ENCODE results near the gene HIRIP3.

Gene HIRIP3

GRCh38 chr16:30004424-30004776 lies 9.0 kb upstream of the HIRIP3 start:
- no peak overlapping the region for H2BK12ac ChIP-seq (ENCODE audit: low read length)
- no peak overlapping the region for H3K9ac ChIP-seq (ENCODE audit: low read length)
- H2AK5ac ChIP-seq (ENCODE audit: low read length) = no peak overlapping the region
- peaks cover 42 to 48% of the 10 kb centered on the region in 2 experiments for H3K36me3 ChIP-seq (ENCODE audit: control insufficient read depth in 1 of 2, insufficient read depth in 2 of 2, low read length in 2 of 2)
- no peak overlapping the region for H4K91ac ChIP-seq (ENCODE audit: low read depth, low read length)
- no peak overlapping the region for H2BK120ac ChIP-seq (ENCODE audit: insufficient read depth, low read length, poor library complexity)
- no peak overlapping the region for H3K18ac ChIP-seq (ENCODE audit: low read length)
- H3K23ac ChIP-seq (ENCODE audit: low read length) = no peak overlapping the region
- no peak overlapping the region for H2BK5ac ChIP-seq (ENCODE audit: low read depth, low read length, poor library complexity)
- no CpG with 5 or more reads among the region's 19 CpGs for WGBS (ENCODE audit: extremely low coverage, insufficient coverage, insufficient read length)
- H4K8ac ChIP-seq (ENCODE audit: low read depth, low read length) = no peak overlapping the region
- no peak overlapping the region for H3K4me3 ChIP-seq (ENCODE audit: low read depth, low read length)
- no peak for DNase-seq
- no peaks in the 10 kb centered on the region for H3K4me1 ChIP-seq (ENCODE audit: control insufficient read depth in 1 of 2, insufficient read depth in 2 of 2, low read length in 2 of 2)
- no peak overlapping the region for H4K12ac ChIP-seq (ENCODE audit: low read depth, low read length)
- H3K4ac ChIP-seq (ENCODE audit: low read depth, low read length) = no peak overlapping the region
- H3K27me3 ChIP-seq (ENCODE audit: insufficient read depth, low read length) = no peaks in the 10 kb centered on the region
- H3K27ac ChIP-seq (ENCODE audit: low read depth, low read length) = no peak overlapping the region
- no peaks in the 10 kb centered on the region for H3K79me2 ChIP-seq (ENCODE audit: control insufficient read depth, insufficient read depth, low read length, poor library complexity)
- no peak overlapping the region for H3K4me2 ChIP-seq (ENCODE audit: low read length)
- no peak overlapping the region for H2AFZ ChIP-seq (ENCODE audit: insufficient read depth, low read length, poor library complexity)
- H3K14ac ChIP-seq (ENCODE audit: low read length) = no peak overlapping the region
- no peaks in the 10 kb centered on the region for H3K9me3 ChIP-seq (ENCODE audit: insufficient read depth, low read depth, low read length)
- H3K79me1 ChIP-seq (ENCODE audit: low read length) = no peaks in the 10 kb centered on the region

GRCh38 chr16:30003670-30004423 lies 8.4 kb upstream of the HIRIP3 start:
- no peak overlapping the region for H4K91ac ChIP-seq (ENCODE audit: low read depth, low read length)
- no peak overlapping the region for H2AFZ ChIP-seq (ENCODE audit: insufficient read depth, low read length, poor library complexity)
- WGBS (ENCODE audit: extremely low coverage, insufficient coverage, insufficient read length) = no CpG with 5 or more reads among the region's 17 CpGs
- H2AK5ac ChIP-seq (ENCODE audit: low read length) = no peak overlapping the region
- H3K4ac ChIP-seq (ENCODE audit: low read depth, low read length) = no peak overlapping the region
- no peaks in the 10 kb centered on the region for H3K27me3 ChIP-seq (ENCODE audit: insufficient read depth, low read length)
- H2BK5ac ChIP-seq (ENCODE audit: low read depth, low read length, poor library complexity) = no peak overlapping the region
- H3K79me1 ChIP-seq (ENCODE audit: low read length) = no peaks in the 10 kb centered on the region
- no peaks in the 10 kb centered on the region for H3K9me3 ChIP-seq (ENCODE audit: insufficient read depth, low read depth, low read length)
- H4K12ac ChIP-seq (ENCODE audit: low read depth, low read length) = no peak overlapping the region
- no peak overlapping the region for H4K8ac ChIP-seq (ENCODE audit: low read depth, low read length)
- H3K18ac ChIP-seq (ENCODE audit: low read length) = no peak overlapping the region
- H3K4me1 ChIP-seq (ENCODE audit: control insufficient read depth in 1 of 2, insufficient read depth in 2 of 2, low read length in 2 of 2) = no peaks in the 10 kb centered on the region
- DNase-seq = no peak
- no peak overlapping the region for H3K9ac ChIP-seq (ENCODE audit: low read length)
- H3K27ac ChIP-seq (ENCODE audit: low read depth, low read length) = no peak overlapping the region
- no peak overlapping the region for H2BK120ac ChIP-seq (ENCODE audit: insufficient read depth, low read length, poor library complexity)
- H3K4me3 ChIP-seq (ENCODE audit: low read depth, low read length) = no peak overlapping the region
- H3K79me2 ChIP-seq (ENCODE audit: control insufficient read depth, insufficient read depth, low read length, poor library complexity) = no peaks in the 10 kb centered on the region
- H3K4me2 ChIP-seq (ENCODE audit: low read length) = no peak overlapping the region
- no peak overlapping the region for H2BK12ac ChIP-seq (ENCODE audit: low read length)
- H3K23ac ChIP-seq (ENCODE audit: low read length) = no peak overlapping the region
- no peak overlapping the region for H3K14ac ChIP-seq (ENCODE audit: low read length)
- peaks cover 44 to 48% of the 10 kb centered on the region in 2 experiments for H3K36me3 ChIP-seq (ENCODE audit: control insufficient read depth in 1 of 2, insufficient read depth in 2 of 2, low read length in 2 of 2)

- Histone ChIP-seq H3K9me3 (ENCODE audit: insufficient read depth, low read depth, low read length) (no peaks in the 10 kb centered on the region), H3K18ac (ENCODE audit: low read length) (no peak overlapping the region), H3K27ac (ENCODE audit: low read depth, low read length) (no peak overlapping the region), H3K79me2 (ENCODE audit: control insufficient read depth, insufficient read depth, low read length, poor library complexity) (no peaks in the 10 kb centered on the region), H2BK120ac (ENCODE audit: insufficient read depth, low read length, poor library complexity) (no peak overlapping the region), H2BK12ac (ENCODE audit: low read length) (no peak overlapping the region), H3K4me2 (ENCODE audit: low read length) (no peak overlapping the region), H3K4ac (ENCODE audit: low read depth, low read length) (no peak overlapping the region), H2AK5ac (ENCODE audit: low read length) (no peak overlapping the region), H3K9ac (ENCODE audit: low read length) (no peak overlapping the region), H3K14ac (ENCODE audit: low read length) (no peak overlapping the region), H4K12ac (ENCODE audit: low read depth, low read length) (no peak overlapping the region), H3K23ac (ENCODE audit: low read length) (no peak overlapping the region), H3K27me3 (ENCODE audit: insufficient read depth, low read length) (no peaks in the 10 kb centered on the region), H4K91ac (ENCODE audit: low read depth, low read length) (no peak overlapping the region), H2BK5ac (ENCODE audit: low read depth, low read length, poor library complexity) (no peak overlapping the region), H3K4me1 (ENCODE audit: control insufficient read depth in 1 of 2, insufficient read depth in 2 of 2, low read length in 2 of 2) (no peaks in the 10 kb centered on the region), H4K8ac (ENCODE audit: low read depth, low read length) (no peak overlapping the region), H3K36me3 (ENCODE audit: control insufficient read depth in 1 of 2, insufficient read depth in 2 of 2, low read length in 2 of 2) (peaks cover 45 to 48% of the 10 kb centered on the region in 2 experiments), H3K4me3 (ENCODE audit: low read depth, low read length) (no peak overlapping the region), H3K79me1 (ENCODE audit: low read length) (no peaks in the 10 kb centered on the region), H2AFZ (ENCODE audit: insufficient read depth, low read length, poor library complexity) (no peak overlapping the region)
- DNase-seq = no peak
- WGBS (ENCODE audit: extremely low coverage, insufficient coverage, insufficient read length) = no CpG with 5 or more reads among the region's 19 CpGs
Observed at GRCh38 chr16:30002614-30003346, 7.4 kb upstream of the HIRIP3 start.

- no peak for DNase-seq
- H3K14ac ChIP-seq (ENCODE audit: low read length) = no peak overlapping the region
- no CpG with 5 or more reads among the region's 33 CpGs for WGBS (ENCODE audit: extremely low coverage, insufficient coverage, insufficient read length)
Observed at GRCh38 chr16:30000735-30001631, 5.6 kb upstream of the HIRIP3 start.

More at GRCh38 chr16:30000735-30001631, 5.6 kb upstream of the HIRIP3 start:
- Histone ChIP-seq H2AFZ (ENCODE audit: insufficient read depth, low read length, poor library complexity) (no peak overlapping the region), H3K4me3 (ENCODE audit: low read depth, low read length) (no peak overlapping the region), H3K18ac (ENCODE audit: low read length) (no peak overlapping the region), H3K27ac (ENCODE audit: low read depth, low read length) (no peak overlapping the region), H3K79me1 (ENCODE audit: low read length) (peaks cover 5% of the 10 kb centered on the region), H2BK120ac (ENCODE audit: insufficient read depth, low read length, poor library complexity) (no peak overlapping the region), H3K23ac (ENCODE audit: low read length) (no peak overlapping the region), H2BK5ac (ENCODE audit: low read depth, low read length, poor library complexity) (no peak overlapping the region), H2BK12ac (ENCODE audit: low read length) (no peak overlapping the region), H3K9ac (ENCODE audit: low read length) (no peak overlapping the region), H3K4ac (ENCODE audit: low read depth, low read length) (no peak overlapping the region), H3K36me3 (ENCODE audit: control insufficient read depth in 1 of 2, insufficient read depth in 2 of 2, low read length in 2 of 2) (peaks cover 44 to 46% of the 10 kb centered on the region in 2 experiments), H4K8ac (ENCODE audit: low read depth, low read length) (no peak overlapping the region), H3K4me2 (ENCODE audit: low read length) (no peak overlapping the region), H3K9me3 (ENCODE audit: insufficient read depth, low read depth, low read length) (no peaks in the 10 kb centered on the region), H4K12ac (ENCODE audit: low read depth, low read length) (no peak overlapping the region), H4K91ac (ENCODE audit: low read depth, low read length) (no peak overlapping the region), H3K79me2 (ENCODE audit: control insufficient read depth, insufficient read depth, low read length, poor library complexity) (peaks cover 7% of the 10 kb centered on the region), H2AK5ac (ENCODE audit: low read length) (no peak overlapping the region), H3K4me1 (ENCODE audit: control insufficient read depth in 1 of 2, insufficient read depth in 2 of 2, low read length in 2 of 2) (peaks cover 4% of the 10 kb centered on the region in 2 experiments), H3K27me3 (ENCODE audit: insufficient read depth, low read length) (no peaks in the 10 kb centered on the region)
